Naive thymus-derived CD4-positive, alpha-beta T cell (primary cell): ENCODE measurements around the gene MMS19. TPM values are rescaled to one million over a fixed set of nuclear protein-coding genes. Genes with fewer than 3 reads are reported as not detected.

ENCODE experiments used
- ATAC-seq: fragments of 150-1000 bp; cut with Tn5 transposase; 2 replicates; pipeline ENCODE4 v1.10.0; 2021; ENCODE audit warnings: mild to moderate bottlenecking, moderate library complexity
- CTCF ChIA-PET: fragments of 350-600 bp; sonication (Branson Sonifier 250); formaldehyde crosslinking; loops from one replicate; lab custom pipeline; 2021; ENCODE audit warnings: antibody characterized with exemption; lab: Charles Lee
- POLR2A ChIA-PET: fragments of 350-600 bp; sonication (Branson Sonifier 250); formaldehyde crosslinking; loops from one replicate; lab custom pipeline; 2021; ENCODE audit warnings: antibody characterized with exemption, inconsistent platforms; lab: Charles Lee
- DNase-seq, 9 donors: peaks; one replicate each; pipeline versions ENCODE4 v3.0.0 to v3.0.0-alpha.2; 2020 to 2022; ENCODE audit warnings: mixed read lengths in 1 of 9
- H3K27ac ChIP-seq: one replicate; pipeline ENCODE4 v1.7.0; 2013; ENCODE audit warnings: mild to moderate bottlenecking, low read depth, low read length, moderate library complexity
- H3K27me3 ChIP-seq, 2 donors: one replicate each; pipeline ENCODE4 v1.7.0; 2013; ENCODE audit warnings: low read length in 2 of 2, mild to moderate bottlenecking in 2 of 2, moderate library complexity in 2 of 2; ENCODE audit not compliant: control insufficient read depth in 2 of 2, insufficient read depth in 2 of 2
- H3K36me3 ChIP-seq, 3 experiments: 1 replicate in 2 of 3; 2 replicates in 1 of 3; pipeline ENCODE4 v1.7.0; 2013; ENCODE audit warnings: low read length in 3 of 3, mild to moderate bottlenecking in 3 of 3, moderate library complexity in 1 of 3; ENCODE audit not compliant: insufficient read depth in 3 of 3, control insufficient read depth in 2 of 3
- H3K4me1 ChIP-seq, 2 donors: one replicate each; pipeline ENCODE4 v1.7.0; 2013; ENCODE audit warnings: low read length in 2 of 2, mild to moderate bottlenecking in 2 of 2, moderate library complexity in 1 of 2; ENCODE audit not compliant: control insufficient read depth in 2 of 2, insufficient read depth in 2 of 2
- H3K4me3 ChIP-seq: 2 replicates; pipeline ENCODE4 v1.7.0; 2013; ENCODE audit warnings: mild to moderate bottlenecking, low read length
- H3K9me3 ChIP-seq, 3 experiments: 1 replicate in 2 of 3; 2 replicates in 1 of 3; pipeline ENCODE4 v1.7.0; 2013; ENCODE audit warnings: low read length in 3 of 3; ENCODE audit not compliant: control insufficient read depth in 2 of 3
- H3K27ac Mint-ChIP-seq, 9 donors: one replicate each; pipeline ENCODE4 v1.8.0; 2020 to 2022; ENCODE audit warnings: mixed read lengths in 9 of 9, mild to moderate bottlenecking in 8 of 9, moderate library complexity in 5 of 9, inconsistent platforms in 2 of 9
- H3K27me3 Mint-ChIP-seq, 5 donors: one replicate each; pipeline ENCODE4 v1.8.0; 2021 to 2022; ENCODE audit warnings: mixed read lengths in 5 of 5, mild to moderate bottlenecking in 1 of 5
- H3K36me3 Mint-ChIP-seq, 5 donors: one replicate each; pipeline ENCODE4 v1.8.0; 2020 to 2022; ENCODE audit warnings: mixed read lengths in 5 of 5, mild to moderate bottlenecking in 3 of 5, inconsistent platforms in 1 of 5
- H3K4me1 Mint-ChIP-seq, 7 donors: one replicate each; pipeline ENCODE4 v1.8.0; 2020 to 2022; ENCODE audit warnings: mixed read lengths in 7 of 7, mild to moderate bottlenecking in 3 of 7, inconsistent platforms in 1 of 7
- H3K4me3 Mint-ChIP-seq, 10 donors: one replicate each; pipeline ENCODE4 v1.8.0; 2020 to 2022; ENCODE audit warnings: mild to moderate bottlenecking in 10 of 10, mixed read lengths in 10 of 10, moderate library complexity in 6 of 10, inconsistent platforms in 2 of 10
- H3K9me3 Mint-ChIP-seq, 11 donors: one replicate each; pipeline ENCODE4 v1.8.0; 2020 to 2022; ENCODE audit warnings: mixed read lengths in 11 of 11, mild to moderate bottlenecking in 4 of 11, inconsistent platforms in 1 of 11, moderate library complexity in 1 of 11
- intact Hi-C, 2 donors: fragments of 100-400 bp; cut with micrococcal nuclease; formaldehyde crosslinking; loops; one replicate each; pipeline ENCODE4 v1.15.1; 2023
- polyA plus RNA-seq, 2 donors: library from polyadenylated mRNA; unstranded; fragments of 300-500 nt; fragmentation: Illumina TruSeq; gene quantifications; one replicate each; pipeline ENCODE4 v1.2.3, GENCODE V29; 2021
- total RNA-seq, 6 experiments: library from RNA in 5 of 6; stranded (reverse) in 5 of 6; gene quantifications; 1 replicate in 5 of 6; 2 replicates in 1 of 6; pipeline ENCODE4 v1.2.3 and lab custom pipeline; 2021 to 2026

Gene MMS19
- total and polyA plus RNA-seq, 7 experiments from 2014 or later = 37.4 to 113 (median 82.0) TPM

GRCh38 chr10:97525683-97526110 lies 27.5 kb upstream of the MMS19 start:
- intact Hi-C loops = no loop called here
- peaks cover 0 to 5% (median 0%) of the 10 kb centered on the region in 5 donors for H3K36me3 Mint-ChIP-seq
- no peak overlapping the region for H3K4me3 ChIP-seq
- ATAC-seq (no peak), DNase-seq (no peak)
- ChIA-PET POLR2A (no interaction called here), CTCF (no interaction called here)
- H3K27me3 ChIP-seq = no peaks in the 10 kb centered on the region
- H3K9me3 ChIP-seq = no peaks in the 10 kb centered on the region
- peaks cover 0 to 7% (median 0%) of the 10 kb centered on the region in 11 donors for H3K9me3 Mint-ChIP-seq
- H3K4me1 Mint-ChIP-seq = peaks cover 0 to 5% (median 0%) of the 10 kb centered on the region in 7 donors
- no peaks in the 10 kb centered on the region for H3K36me3 ChIP-seq
- no peak overlapping the region for H3K4me3 Mint-ChIP-seq
- no peaks in the 10 kb centered on the region for H3K4me1 ChIP-seq
- no peak overlapping the region for H3K27ac ChIP-seq
- H3K27ac Mint-ChIP-seq = no peak overlapping the region
- peaks cover 0 to 2% (median 0%) of the 10 kb centered on the region in 5 donors for H3K27me3 Mint-ChIP-seq

- Histone ChIP-seq H3K27ac (no peak overlapping the region), H3K9me3 (no peaks in the 10 kb centered on the region), H3K36me3 (no peaks in the 10 kb centered on the region), H3K27me3 (no peaks in the 10 kb centered on the region), H3K4me3 (no peak overlapping the region), H3K4me1 (no peaks in the 10 kb centered on the region)
- ATAC-seq (no peak), DNase-seq (no peak)
- no peak overlapping the region for H3K4me3 Mint-ChIP-seq
- CTCF ChIA-PET = interaction anchor here (0.6 kb wide), 1 partner anchor 42 kb away, joined by 4 read pairs; no protein-coding TSS in a partner anchor
- POLR2A ChIA-PET = no interaction called here
- H3K27me3 Mint-ChIP-seq = peaks cover 0 to 4% (median 0%) of the 10 kb centered on the region in 5 donors
- peaks cover 0 to 5% (median 0%) of the 10 kb centered on the region in 7 donors for H3K4me1 Mint-ChIP-seq
- H3K9me3 Mint-ChIP-seq = peaks cover 0 to 7% (median 0%) of the 10 kb centered on the region in 11 donors
- intact Hi-C loops = no loop called here
- H3K36me3 Mint-ChIP-seq = peaks cover 0 to 5% (median 0%) of the 10 kb centered on the region in 5 donors
- no peak overlapping the region for H3K27ac Mint-ChIP-seq
These were observed 26.9 kb upstream of the MMS19 start for GRCh38 chr10:97525086-97525485.

GRCh38 chr10:97522937-97523336 lies 24.7 kb upstream of the MMS19 start:
- peaks cover 0 to 10% (median 0%) of the 10 kb centered on the region in 5 donors for H3K27me3 Mint-ChIP-seq
- H3K36me3 Mint-ChIP-seq = no peaks in the 10 kb centered on the region
- no peak overlapping the region for H3K4me3 Mint-ChIP-seq
- Histone ChIP-seq H3K36me3 (no peaks in the 10 kb centered on the region), H3K27ac (no peak overlapping the region), H3K9me3 (no peaks in the 10 kb centered on the region), H3K4me1 (no peaks in the 10 kb centered on the region), H3K27me3 (no peaks in the 10 kb centered on the region), H3K4me3 (no peak overlapping the region)
- no peaks in the 10 kb centered on the region for H3K4me1 Mint-ChIP-seq
- ChIA-PET POLR2A (no interaction called here), CTCF (interaction anchor here (0.6 to 1.0 kb wide), 3 partner anchors 10 to 147 kb away, joined by 3 read pairs; no protein-coding TSS in a partner anchor)
- H3K27ac Mint-ChIP-seq = no peak overlapping the region
- no peak for DNase-seq
- no peaks in the 10 kb centered on the region for H3K9me3 Mint-ChIP-seq
- intact Hi-C loops = no loop called here
- no peak for ATAC-seq

GRCh38 chr10:97522071-97522470 lies 23.8 kb upstream of the MMS19 start:
- H3K36me3 Mint-ChIP-seq = no peaks in the 10 kb centered on the region
- intact Hi-C loops = no loop called here
- no peak overlapping the region for H3K4me3 Mint-ChIP-seq
- Histone ChIP-seq H3K4me1 (no peaks in the 10 kb centered on the region), H3K9me3 (no peaks in the 10 kb centered on the region), H3K4me3 (no peak overlapping the region), H3K27me3 (no peaks in the 10 kb centered on the region), H3K36me3 (no peaks in the 10 kb centered on the region), H3K27ac (no peak overlapping the region)
- peak overlapping the region in 1 of 9 donors; percentile 18 for H3K27ac Mint-ChIP-seq
- ATAC-seq (no peak), DNase-seq (no peak)
- peaks cover 0 to 10% (median 0%) of the 10 kb centered on the region in 5 donors for H3K27me3 Mint-ChIP-seq
- H3K4me1 Mint-ChIP-seq = peaks cover 0 to 1% (median 0%) of the 10 kb centered on the region in 7 donors
- POLR2A ChIA-PET = interaction anchor here (0.6 kb wide), 1 partner anchor 9 kb away, joined by 3 read pairs; no protein-coding TSS in a partner anchor
- CTCF ChIA-PET = interaction anchor here (0.6 to 1.6 kb wide), 4 partner anchors 12 to 146 kb away, joined by 3 to 4 read pairs (median 3); no protein-coding TSS in a partner anchor
- H3K9me3 Mint-ChIP-seq = no peaks in the 10 kb centered on the region

- Histone ChIP-seq H3K4me1 (no peaks in the 10 kb centered on the region), H3K9me3 (no peaks in the 10 kb centered on the region), H3K36me3 (no peaks in the 10 kb centered on the region), H3K4me3 (no peak overlapping the region), H3K27ac (no peak overlapping the region), H3K27me3 (no peaks in the 10 kb centered on the region)
- H3K4me3 Mint-ChIP-seq = no peak overlapping the region
- peak overlapping the region in 1 of 9 donors; percentile 51 for H3K27ac Mint-ChIP-seq
- ChIA-PET POLR2A (no interaction called here), CTCF (interaction anchor here (0.7 to 1.6 kb wide), 2 partner anchors 24 to 38 kb away, joined by 3 to 4 read pairs; no protein-coding TSS in a partner anchor)
- H3K4me1 Mint-ChIP-seq = peaks cover 0 to 4% (median 0%) of the 10 kb centered on the region in 7 donors
- intact Hi-C loops = no loop called here
- no peak for ATAC-seq
- no peaks in the 10 kb centered on the region for H3K36me3 Mint-ChIP-seq
- peaks cover 0 to 10% (median 0%) of the 10 kb centered on the region in 5 donors for H3K27me3 Mint-ChIP-seq
- no peaks in the 10 kb centered on the region for H3K9me3 Mint-ChIP-seq
- DNase-seq = no peak
These were observed 22.9 kb upstream of the MMS19 start for GRCh38 chr10:97520978-97521761.

GRCh38 chr10:97520520-97520919 lies 22.3 kb upstream of the MMS19 start:
- peaks cover 0 to 4% (median 0%) of the 10 kb centered on the region in 7 donors for H3K4me1 Mint-ChIP-seq
- no peaks in the 10 kb centered on the region for H3K4me1 ChIP-seq
- no peak overlapping the region for H3K4me3 Mint-ChIP-seq
- DNase-seq = no peak
- peak overlapping the region in 1 of 9 donors; percentile 51 for H3K27ac Mint-ChIP-seq
- no peak overlapping the region for H3K27ac ChIP-seq
- no peaks in the 10 kb centered on the region for H3K9me3 ChIP-seq
- no peaks in the 10 kb centered on the region for H3K36me3 Mint-ChIP-seq
- intact Hi-C loops = no loop called here
- H3K27me3 ChIP-seq = no peaks in the 10 kb centered on the region
- ATAC-seq = no peak
- no peak overlapping the region for H3K4me3 ChIP-seq
- ChIA-PET CTCF (interaction anchor here (1.6 kb wide), 1 partner anchor 37 kb away, joined by 4 read pairs; no protein-coding TSS in a partner anchor), POLR2A (no interaction called here)
- H3K9me3 Mint-ChIP-seq = no peaks in the 10 kb centered on the region
- no peaks in the 10 kb centered on the region for H3K36me3 ChIP-seq
- H3K27me3 Mint-ChIP-seq = peaks cover 0 to 12% (median 0%) of the 10 kb centered on the region in 5 donors
